Activated CD8-positive, alpha-beta T cell treated with anti-CD3 and anti-CD28 coated beads for 36 hours (primary cell): ENCODE measurements around the gene TFF3. TPM values are rescaled to one million over a fixed set of nuclear protein-coding genes. Genes with fewer than 3 reads are reported as not detected.
A peak's percentile ranks its signal among the peaks of the same experiment; 100 is the strongest.

ENCODE experiments used
- ATAC-seq: fragments of 200-7000 bp; cut with Tn5 transposase; one replicate; pipeline ENCODE4 v1.10.0; 2021; ENCODE audit warnings: mild to moderate bottlenecking, moderate library complexity
- CTCF ChIA-PET: fragments of 350-600 bp; sonication (Branson Sonifier 250); formaldehyde crosslinking; loops from one replicate; lab custom pipeline; 2021; ENCODE audit warnings: antibody characterized with exemption; lab: Charles Lee
- POLR2A ChIA-PET: fragments of 350-600 bp; sonication (Branson Sonifier 250); formaldehyde crosslinking; loops from one replicate; lab custom pipeline; 2021; ENCODE audit warnings: antibody characterized with exemption; lab: Charles Lee
- DNase-seq: peaks from one replicate; pipeline ENCODE4 v3.0.0-alpha.2; 2020
- H3K27ac Mint-ChIP-seq: one replicate; pipeline ENCODE4 v1.8.0; 2021; ENCODE audit warnings: mild to moderate bottlenecking, mixed read lengths
- H3K27me3 Mint-ChIP-seq: one replicate; pipeline ENCODE4 v1.8.0; 2021; ENCODE audit warnings: mixed read lengths
- H3K36me3 Mint-ChIP-seq: one replicate; pipeline ENCODE4 v1.8.0; 2021; ENCODE audit warnings: low read depth, mixed read lengths
- H3K4me1 Mint-ChIP-seq: one replicate; pipeline ENCODE4 v1.8.0; 2021; ENCODE audit warnings: low read depth, mixed read lengths
- H3K4me3 Mint-ChIP-seq: one replicate; pipeline ENCODE4 v1.8.0; 2021; ENCODE audit warnings: mild to moderate bottlenecking, moderate library complexity, mixed read lengths
- H3K9me3 Mint-ChIP-seq: one replicate; pipeline ENCODE4 v1.8.0; 2021; ENCODE audit warnings: mixed read lengths
- intact Hi-C: fragments of 100-400 bp; cut with micrococcal nuclease; formaldehyde crosslinking; loops from one replicate; pipeline ENCODE4 v1.10.0; 2022
- total RNA-seq, 2 experiments: library from RNA; stranded (reverse); gene quantifications; one replicate each; pipeline ENCODE4 v1.2.3, GENCODE V29; 2021
- TF ChIP-seq, protein P1 (sequence below): fragments of 200-600 bp; IDR thresholded peaks from one replicate; pipeline ENCODE4 v1.8.0; 2022; ENCODE audit warnings: antibody characterized with exemption, mild to moderate bottlenecking

Gene TFF3
- total RNA-seq, 2 experiments from 2014 or later, result not detected

DNA sequence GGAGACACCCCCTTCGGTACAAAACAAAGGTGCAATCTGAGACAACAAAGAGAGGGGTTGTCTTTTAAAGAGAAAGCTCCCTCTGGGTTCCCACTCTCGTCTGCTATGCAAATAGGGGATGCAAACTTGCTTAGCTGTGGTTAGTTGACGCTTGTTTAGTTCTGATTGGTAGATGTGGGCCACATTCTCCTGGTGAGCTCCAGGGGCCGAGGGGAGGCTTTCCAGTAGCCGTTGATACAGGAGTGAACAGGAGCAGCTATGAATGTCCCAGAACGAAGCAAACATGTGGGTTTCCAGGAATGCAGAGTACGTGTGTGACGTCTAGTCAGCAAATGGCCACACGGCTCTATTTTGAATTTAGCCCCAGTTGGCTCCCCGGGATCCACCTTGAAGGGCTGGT lies 20.8 kb upstream of the TFF3 start:
- intact Hi-C loops, result loop anchor here (5.0 kb wide), 1 partner anchor 111 kb away; no protein-coding TSS in a partner anchor
- ChIA-PET POLR2A (interaction anchor here (1.6 kb wide), 1 partner anchor 68 kb away, joined by 6 read pairs; the partner anchor contains the start of gene UBASH3A), CTCF (interaction anchor here (1.3 to 5.9 kb wide), 7 partner anchors 11 to 160 kb away, joined by 3 to 47 read pairs (median 9); partner anchors contain the start of gene RSPH1)
- peaks cover 17% of the 10 kb centered on the region for H3K4me1 Mint-ChIP-seq
- DNase-seq (no peak), ATAC-seq (no peak)
- no peak overlapping the region for H3K27ac Mint-ChIP-seq
- H3K36me3 Mint-ChIP-seq, result no peaks in the 10 kb centered on the region
- TF ChIP-seq, protein P1, sequence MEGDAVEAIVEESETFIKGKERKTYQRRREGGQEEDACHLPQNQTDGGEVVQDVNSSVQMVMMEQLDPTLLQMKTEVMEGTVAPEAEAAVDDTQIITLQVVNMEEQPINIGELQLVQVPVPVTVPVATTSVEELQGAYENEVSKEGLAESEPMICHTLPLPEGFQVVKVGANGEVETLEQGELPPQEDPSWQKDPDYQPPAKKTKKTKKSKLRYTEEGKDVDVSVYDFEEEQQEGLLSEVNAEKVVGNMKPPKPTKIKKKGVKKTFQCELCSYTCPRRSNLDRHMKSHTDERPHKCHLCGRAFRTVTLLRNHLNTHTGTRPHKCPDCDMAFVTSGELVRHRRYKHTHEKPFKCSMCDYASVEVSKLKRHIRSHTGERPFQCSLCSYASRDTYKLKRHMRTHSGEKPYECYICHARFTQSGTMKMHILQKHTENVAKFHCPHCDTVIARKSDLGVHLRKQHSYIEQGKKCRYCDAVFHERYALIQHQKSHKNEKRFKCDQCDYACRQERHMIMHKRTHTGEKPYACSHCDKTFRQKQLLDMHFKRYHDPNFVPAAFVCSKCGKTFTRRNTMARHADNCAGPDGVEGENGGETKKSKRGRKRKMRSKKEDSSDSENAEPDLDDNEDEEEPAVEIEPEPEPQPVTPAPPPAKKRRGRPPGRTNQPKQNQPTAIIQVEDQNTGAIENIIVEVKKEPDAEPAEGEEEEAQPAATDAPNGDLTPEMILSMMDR, result no peak
- no peak overlapping the region for H3K4me3 Mint-ChIP-seq
- H3K9me3 Mint-ChIP-seq, result peaks cover 10% of the 10 kb centered on the region
- H3K27me3 Mint-ChIP-seq, result no peaks in the 10 kb centered on the region

DNA sequence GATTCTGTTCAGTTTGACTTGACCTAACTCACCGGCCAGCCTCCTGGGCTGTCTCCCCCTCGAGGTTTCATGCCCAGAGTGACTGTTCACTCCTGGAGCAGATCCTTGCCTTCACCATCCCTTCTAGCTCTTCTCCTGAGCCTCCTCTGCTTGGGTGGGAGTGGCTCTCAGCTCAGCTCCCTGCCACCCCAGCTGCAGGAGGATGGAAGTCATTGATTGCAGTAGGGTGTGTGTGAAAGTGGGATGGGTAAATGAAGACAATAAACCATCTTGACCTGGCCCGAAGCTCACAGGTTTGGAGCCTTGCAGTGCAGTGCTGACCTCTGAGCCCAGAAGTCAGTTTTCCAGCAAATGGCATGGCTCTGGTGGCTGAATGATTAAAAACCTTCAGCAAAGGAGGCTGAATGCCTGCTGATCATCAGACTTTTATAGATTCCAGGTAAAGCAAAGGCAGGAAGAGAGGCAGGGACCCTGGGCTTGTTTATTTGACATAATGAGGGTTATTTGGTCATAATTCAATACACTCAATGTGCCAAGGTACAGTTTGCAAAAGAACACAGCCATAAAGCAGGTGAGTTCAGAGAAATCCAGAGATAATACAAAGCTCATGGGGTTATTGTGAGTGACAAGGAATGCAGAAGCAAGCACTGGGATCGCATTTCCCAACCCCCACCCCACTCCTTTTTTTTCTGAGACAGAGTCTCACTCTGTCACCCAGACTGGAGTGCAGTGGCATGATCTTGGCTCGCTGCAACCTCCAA lies 17.5 kb upstream of the TFF3 start:
- Mint-ChIP-seq H3K27ac (no peak overlapping the region), H3K4me3 (no peak overlapping the region), H3K9me3 (peaks cover 11% of the 10 kb centered on the region), H3K4me1 (peaks cover 7% of the 10 kb centered on the region), H3K36me3 (no peaks in the 10 kb centered on the region), H3K27me3 (no peaks in the 10 kb centered on the region)
- TF ChIP-seq, protein P1, result no peak
- DNase-seq (no peak), ATAC-seq (no peak)
- intact Hi-C loops, result no loop called here
- ChIA-PET POLR2A (interaction anchor here (0.6 kb wide), 1 partner anchor 90 kb away, joined by 3 read pairs; no protein-coding TSS in a partner anchor), CTCF (no interaction called here)

DNA sequence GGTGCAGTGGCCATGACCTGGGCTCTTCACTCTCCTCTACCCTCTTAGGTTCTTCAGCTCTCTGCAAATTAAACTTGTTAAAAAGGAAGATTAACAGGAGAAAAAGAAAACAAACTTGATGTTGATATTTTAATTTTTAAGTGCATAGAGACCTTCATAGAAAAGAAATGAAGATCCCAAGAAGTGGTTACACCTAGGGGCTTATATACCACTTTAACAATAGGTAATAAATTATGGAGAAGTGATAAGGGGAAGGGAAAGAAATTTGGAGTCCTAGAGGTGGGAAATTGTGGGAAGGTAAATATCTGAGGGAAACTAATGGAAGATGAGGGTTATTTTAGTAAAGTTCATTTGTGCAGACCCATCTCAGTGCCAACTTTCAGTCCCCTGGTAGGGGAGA lies 16.5 kb upstream of the TFF3 start:
- H3K27me3 Mint-ChIP-seq, result no peaks in the 10 kb centered on the region
- no peaks in the 10 kb centered on the region for H3K4me1 Mint-ChIP-seq
- H3K9me3 Mint-ChIP-seq, result peaks cover 10% of the 10 kb centered on the region
- TF ChIP-seq, protein P1, result no peak
- DNase-seq (no peak), ATAC-seq (no peak)
- ChIA-PET POLR2A (no interaction called here), CTCF (no interaction called here)
- no peak overlapping the region for H3K4me3 Mint-ChIP-seq
- no peak overlapping the region for H3K27ac Mint-ChIP-seq
- intact Hi-C loops, result no loop called here
- no peaks in the 10 kb centered on the region for H3K36me3 Mint-ChIP-seq

DNA sequence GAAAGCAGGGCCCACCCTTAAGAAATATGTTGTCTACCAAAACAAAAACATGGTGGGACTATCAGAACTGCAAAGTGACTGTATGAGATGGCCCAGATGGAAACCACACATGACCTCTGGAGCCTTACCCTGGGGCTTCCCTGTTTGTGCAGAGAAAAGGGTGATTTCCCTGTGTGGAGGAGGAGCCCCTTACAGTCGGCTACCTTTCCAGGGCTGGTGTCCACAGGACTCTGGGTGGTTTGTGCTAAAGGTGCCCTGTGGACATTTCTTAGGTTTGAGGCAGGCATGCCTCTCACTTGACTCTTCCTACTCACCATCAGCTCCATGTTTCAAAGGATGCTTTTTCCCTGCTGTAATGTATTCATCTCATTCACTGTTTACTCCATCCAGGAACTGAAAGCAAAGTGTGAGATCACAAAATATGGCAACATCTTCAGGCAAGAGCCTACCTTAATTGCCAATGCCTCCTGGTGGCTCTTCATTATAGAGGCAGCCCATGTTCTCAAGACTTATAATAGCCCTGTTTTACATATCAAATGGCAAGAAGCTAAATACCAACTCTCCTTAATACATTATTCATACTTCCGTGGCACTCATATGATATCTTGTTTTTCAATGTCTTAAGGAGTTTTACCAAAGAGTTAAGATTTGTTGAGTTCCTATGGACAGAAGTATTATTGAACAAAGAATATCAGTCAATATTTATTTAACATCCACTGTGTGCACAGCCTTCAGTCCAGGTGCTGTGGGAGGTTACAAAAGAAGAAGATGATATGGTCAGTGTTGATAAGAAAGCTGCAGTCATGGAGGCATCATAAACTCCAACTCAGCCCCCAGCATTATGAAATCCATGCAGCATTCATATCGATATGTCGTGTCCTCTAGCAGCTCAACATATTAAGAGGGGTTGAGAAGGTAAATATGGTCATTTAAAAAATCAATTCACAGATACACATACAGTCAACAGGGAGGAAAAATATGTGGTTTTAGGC lies 15.5 kb upstream of the TFF3 start:
- Mint-ChIP-seq H3K4me3 (no peak overlapping the region), H3K9me3 (peaks cover 10% of the 10 kb centered on the region), H3K27me3 (no peaks in the 10 kb centered on the region), H3K27ac (no peak overlapping the region), H3K4me1 (no peaks in the 10 kb centered on the region), H3K36me3 (no peaks in the 10 kb centered on the region)
- intact Hi-C loops, result no loop called here
- ATAC-seq (peak; percentile 39), DNase-seq (no peak)
- CTCF ChIA-PET, result interaction anchor here (1.0 to 1.3 kb wide), 2 partner anchors 21 to 213 kb away, joined by 3 to 6 read pairs; no protein-coding TSS in a partner anchor
- POLR2A ChIA-PET, result no interaction called here
- TF ChIP-seq, protein P1, result no peak
